Activated naive CD8-positive, alpha-beta T cell (primary cell): ENCODE measurements around the gene CACNA1E.
A peak's percentile ranks its signal among the peaks of the same experiment; 100 is the strongest.

ENCODE experiments used
- H3K27ac Mint-ChIP-seq: one replicate; pipeline ENCODE4 v1.8.0; 2021; ENCODE audit warnings: mixed read lengths
- H3K27me3 Mint-ChIP-seq: one replicate; pipeline ENCODE4 v1.8.0; 2021; ENCODE audit warnings: mixed read lengths
- H3K36me3 Mint-ChIP-seq: one replicate; pipeline ENCODE4 v1.8.0; 2021; ENCODE audit warnings: mixed read lengths
- H3K4me1 Mint-ChIP-seq: one replicate; pipeline ENCODE4 v1.8.0; 2021; ENCODE audit warnings: low read depth, mixed read lengths
- H3K4me3 Mint-ChIP-seq: one replicate; pipeline ENCODE4 v1.8.0; 2021; ENCODE audit warnings: mild to moderate bottlenecking, mixed read lengths
- H3K9me3 Mint-ChIP-seq: one replicate; pipeline ENCODE4 v1.8.0; 2021; ENCODE audit warnings: low read depth, mixed read lengths

Gene CACNA1E

DNA sequence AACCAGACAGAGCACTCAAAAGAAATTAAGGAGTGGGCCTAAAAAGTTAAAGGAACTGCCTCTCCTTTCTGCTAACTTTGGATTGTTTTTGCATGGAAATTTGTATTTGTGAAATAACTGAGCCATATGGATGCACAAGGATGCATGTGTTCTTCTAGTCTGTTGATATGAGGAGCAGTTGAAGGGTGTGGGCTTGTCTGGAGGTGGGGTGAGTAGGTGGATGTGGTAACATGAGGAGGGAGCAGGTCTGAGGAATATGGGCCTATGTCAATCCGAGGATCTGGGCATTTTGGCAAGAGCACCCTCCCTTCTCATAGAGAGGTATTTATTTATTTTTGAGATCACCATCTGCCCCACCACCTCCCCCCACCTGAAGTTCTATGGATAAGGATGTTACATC is 13.4 kb downstream of the CACNA1E start:
- Mint-ChIP-seq H3K9me3 (no peaks in the 10 kb centered on the region), H3K27me3 (peaks cover 15% of the 10 kb centered on the region), H3K4me3 (no peak overlapping the region), H3K27ac (no peak overlapping the region), H3K4me1 (no peaks in the 10 kb centered on the region), H3K36me3 (no peaks in the 10 kb centered on the region)

DNA sequence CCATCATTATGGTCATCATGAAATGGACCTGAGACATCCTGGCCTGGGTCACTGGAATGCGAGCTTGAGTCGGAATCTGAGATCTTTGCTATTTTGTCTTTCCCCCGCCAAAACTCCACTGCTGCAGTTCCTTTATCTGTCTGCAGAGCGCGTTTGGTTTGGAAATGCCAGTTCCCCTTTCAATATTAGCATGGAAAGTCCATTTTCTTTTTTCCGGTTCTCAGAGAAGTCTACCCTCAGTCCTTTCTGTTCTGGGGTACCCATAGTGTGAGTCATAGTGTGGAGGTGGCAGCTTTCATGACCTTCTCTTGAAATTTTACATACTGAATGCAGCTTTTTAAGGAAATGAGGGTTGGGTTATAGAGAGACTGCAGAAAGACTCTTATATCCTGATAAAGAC is 14.6 kb downstream of the CACNA1E start:
- Mint-ChIP-seq H3K36me3 (no peaks in the 10 kb centered on the region), H3K27me3 (peaks cover 12% of the 10 kb centered on the region), H3K27ac (no peak overlapping the region), H3K4me1 (no peaks in the 10 kb centered on the region), H3K9me3 (no peaks in the 10 kb centered on the region), H3K4me3 (no peak overlapping the region)

DNA sequence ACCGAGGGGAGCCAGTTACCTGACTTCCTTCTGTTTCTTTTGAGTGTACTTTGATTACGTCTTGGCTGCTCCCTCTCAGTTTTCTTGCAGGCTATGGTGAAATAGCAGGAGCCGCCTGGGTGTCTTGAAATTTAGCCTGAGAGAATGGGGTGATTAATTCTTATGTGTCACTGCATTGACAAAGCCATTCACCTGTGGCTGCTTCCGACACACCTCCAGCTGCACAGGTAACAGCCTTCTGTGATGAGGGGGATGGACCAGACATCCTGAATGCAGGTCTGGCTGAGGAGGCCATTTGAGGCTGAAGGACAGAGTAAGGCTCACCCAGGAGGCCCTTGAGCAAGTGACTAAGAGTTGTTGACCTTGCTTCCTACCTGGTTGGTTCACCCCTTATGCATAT is 16.5 kb downstream of the CACNA1E start:
- Mint-ChIP-seq H3K4me1 (no peaks in the 10 kb centered on the region), H3K9me3 (no peaks in the 10 kb centered on the region), H3K27ac (no peak overlapping the region), H3K36me3 (no peaks in the 10 kb centered on the region), H3K27me3 (peaks cover 10% of the 10 kb centered on the region), H3K4me3 (no peak overlapping the region)

DNA sequence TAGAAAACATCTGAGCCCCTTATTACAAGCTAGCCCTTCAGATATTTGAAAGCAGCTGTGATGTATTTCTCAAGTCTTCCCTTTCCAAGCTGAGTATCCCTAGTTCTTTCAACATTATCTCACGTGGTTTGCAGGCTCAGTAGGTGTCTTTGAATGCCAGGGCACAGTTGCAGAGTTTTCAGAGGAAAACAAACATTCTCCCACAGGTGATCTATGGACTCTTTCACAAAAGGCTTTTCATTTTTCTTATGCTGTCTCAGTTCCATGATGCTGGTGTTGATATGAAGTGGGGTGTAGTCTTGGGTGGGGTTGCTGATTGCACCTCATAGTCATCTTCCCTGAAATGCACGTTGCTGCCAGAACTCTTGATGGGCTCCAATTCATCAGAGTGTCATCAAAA is 17.3 kb downstream of the CACNA1E start:
- Mint-ChIP-seq H3K4me1 (no peaks in the 10 kb centered on the region), H3K9me3 (no peaks in the 10 kb centered on the region), H3K36me3 (no peaks in the 10 kb centered on the region), H3K27me3 (peaks cover 10% of the 10 kb centered on the region), H3K27ac (no peak overlapping the region), H3K4me3 (no peak overlapping the region)

DNA sequence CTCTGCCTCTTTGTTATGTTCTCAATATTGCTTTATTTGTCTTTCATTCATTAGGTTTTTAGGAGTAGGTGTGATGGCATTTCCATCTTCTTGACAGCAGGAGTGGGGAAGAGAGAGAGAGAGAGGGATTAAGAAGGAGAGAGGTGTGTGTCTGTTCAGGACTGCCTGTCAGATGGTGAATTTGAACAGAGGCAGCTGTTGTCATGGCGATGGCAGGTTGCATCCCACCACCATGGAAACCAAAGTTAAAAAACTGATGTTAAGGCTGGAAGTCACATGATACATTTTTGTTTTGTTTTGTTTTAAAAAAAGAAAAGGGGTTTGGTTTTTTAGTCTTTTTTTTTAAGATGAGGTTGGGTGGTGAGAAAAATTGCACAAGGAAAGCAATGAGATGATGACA is 18.3 kb downstream of the CACNA1E start:
- no peaks in the 10 kb centered on the region for H3K9me3 Mint-ChIP-seq
- H3K27me3 Mint-ChIP-seq: peaks cover 10% of the 10 kb centered on the region
- no peaks in the 10 kb centered on the region for H3K4me1 Mint-ChIP-seq
- H3K27ac Mint-ChIP-seq: no peak overlapping the region
- no peak overlapping the region for H3K4me3 Mint-ChIP-seq
- H3K36me3 Mint-ChIP-seq: no peaks in the 10 kb centered on the region

DNA sequence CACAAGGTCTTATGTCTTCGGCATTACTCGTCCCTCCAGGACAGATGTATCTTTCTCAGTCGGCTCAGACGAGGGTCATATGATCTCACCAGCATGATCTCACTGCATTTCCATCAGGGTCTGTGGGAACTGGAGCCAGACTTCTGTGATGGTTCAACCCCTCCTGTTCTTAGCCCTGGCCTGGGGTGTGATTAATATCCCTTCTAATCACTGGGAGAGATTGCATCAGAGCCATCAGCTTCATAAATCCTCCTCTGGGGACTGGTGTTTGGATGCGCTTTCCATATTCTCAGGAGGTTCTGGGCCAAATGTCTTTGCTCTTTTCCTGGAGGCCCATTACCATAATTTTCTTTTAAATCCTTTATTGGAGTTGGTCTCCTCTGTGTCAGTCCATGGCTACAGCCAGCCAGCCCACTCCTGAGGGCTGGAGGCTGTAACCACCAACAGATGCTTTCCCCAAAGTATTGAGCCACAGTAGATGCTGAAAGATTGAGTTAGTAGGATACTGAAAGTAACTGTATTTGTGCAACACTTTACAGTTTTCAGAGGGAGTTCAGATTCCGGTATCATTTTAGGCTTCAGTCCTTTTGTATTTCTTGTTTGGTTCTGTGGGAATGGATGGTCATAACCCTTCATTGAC is 20.0 kb downstream of the CACNA1E start:
- no peaks in the 10 kb centered on the region for H3K36me3 Mint-ChIP-seq
- no peak overlapping the region for H3K27ac Mint-ChIP-seq
- H3K9me3 Mint-ChIP-seq: no peaks in the 10 kb centered on the region
- H3K27me3 Mint-ChIP-seq: peaks cover 4% of the 10 kb centered on the region
- no peak overlapping the region for H3K4me3 Mint-ChIP-seq
- H3K4me1 Mint-ChIP-seq: no peaks in the 10 kb centered on the region

DNA sequence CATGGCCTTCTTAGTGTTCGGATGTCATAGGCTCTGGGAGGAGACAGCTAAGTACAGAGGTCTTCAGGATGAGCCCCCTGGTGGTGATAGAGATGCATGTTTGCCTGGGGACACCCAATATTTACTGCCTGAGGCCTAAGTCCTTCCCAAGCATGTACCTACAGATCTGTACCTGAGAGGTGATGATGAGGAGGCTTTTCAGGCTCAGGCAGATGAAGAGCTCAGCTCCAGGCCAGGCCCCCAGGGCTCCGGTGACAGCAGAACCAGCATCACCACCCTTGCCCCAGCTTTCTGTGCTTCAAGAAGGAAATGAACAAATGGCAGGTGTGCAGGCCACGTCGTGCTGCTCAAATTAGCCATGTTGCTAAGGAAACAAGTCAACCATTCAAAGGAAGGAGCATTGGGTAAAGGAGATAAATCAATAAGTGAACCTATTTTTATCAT is 21.1 kb downstream of the CACNA1E start:
- Mint-ChIP-seq H3K36me3 (no peaks in the 10 kb centered on the region), H3K4me1 (no peaks in the 10 kb centered on the region), H3K27ac (no peak overlapping the region), H3K9me3 (no peaks in the 10 kb centered on the region), H3K4me3 (no peak overlapping the region), H3K27me3 (peaks cover 2% of the 10 kb centered on the region)

DNA sequence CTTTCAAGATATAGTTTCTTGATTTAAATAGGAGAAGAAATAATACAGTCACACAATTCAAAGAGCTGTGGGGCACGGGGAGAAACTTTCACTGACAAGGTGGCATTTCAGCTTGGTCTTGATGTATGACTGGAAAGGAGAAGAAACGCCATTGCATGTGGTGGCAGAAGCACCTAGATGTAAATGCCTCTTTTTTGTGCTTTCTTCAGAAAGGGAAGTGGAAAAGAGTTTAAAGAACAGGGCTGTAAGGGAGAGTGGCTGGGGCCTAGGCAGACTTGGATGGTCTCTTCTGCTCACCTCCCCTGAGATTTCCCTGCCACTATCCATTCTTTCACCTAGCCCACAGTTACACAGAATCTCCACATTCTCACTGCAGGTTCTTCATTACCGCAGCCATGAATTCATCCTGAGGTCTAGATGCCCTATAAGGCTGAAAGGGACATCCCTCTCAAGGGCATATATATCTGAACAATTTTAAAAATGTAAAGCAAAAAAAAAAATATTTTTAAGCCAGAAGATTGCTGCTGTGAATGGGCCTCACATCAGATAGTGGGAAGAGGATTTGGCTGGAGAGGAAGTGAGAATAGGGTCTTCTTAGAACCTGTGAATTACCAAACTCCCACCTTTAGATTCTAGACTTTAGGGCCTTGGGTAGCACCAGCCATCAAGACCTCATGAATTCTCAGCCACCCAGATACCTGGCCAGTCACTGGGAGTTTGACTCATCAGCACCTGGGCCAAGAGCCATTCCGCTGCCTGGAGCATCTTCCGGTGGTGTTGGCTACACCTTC is 23.4 kb downstream of the CACNA1E start:
- H3K36me3 Mint-ChIP-seq: no peaks in the 10 kb centered on the region
- H3K27ac Mint-ChIP-seq: no peak overlapping the region
- peaks cover 2% of the 10 kb centered on the region for H3K27me3 Mint-ChIP-seq
- H3K9me3 Mint-ChIP-seq: no peaks in the 10 kb centered on the region
- no peak overlapping the region for H3K4me3 Mint-ChIP-seq
- no peaks in the 10 kb centered on the region for H3K4me1 Mint-ChIP-seq

DNA sequence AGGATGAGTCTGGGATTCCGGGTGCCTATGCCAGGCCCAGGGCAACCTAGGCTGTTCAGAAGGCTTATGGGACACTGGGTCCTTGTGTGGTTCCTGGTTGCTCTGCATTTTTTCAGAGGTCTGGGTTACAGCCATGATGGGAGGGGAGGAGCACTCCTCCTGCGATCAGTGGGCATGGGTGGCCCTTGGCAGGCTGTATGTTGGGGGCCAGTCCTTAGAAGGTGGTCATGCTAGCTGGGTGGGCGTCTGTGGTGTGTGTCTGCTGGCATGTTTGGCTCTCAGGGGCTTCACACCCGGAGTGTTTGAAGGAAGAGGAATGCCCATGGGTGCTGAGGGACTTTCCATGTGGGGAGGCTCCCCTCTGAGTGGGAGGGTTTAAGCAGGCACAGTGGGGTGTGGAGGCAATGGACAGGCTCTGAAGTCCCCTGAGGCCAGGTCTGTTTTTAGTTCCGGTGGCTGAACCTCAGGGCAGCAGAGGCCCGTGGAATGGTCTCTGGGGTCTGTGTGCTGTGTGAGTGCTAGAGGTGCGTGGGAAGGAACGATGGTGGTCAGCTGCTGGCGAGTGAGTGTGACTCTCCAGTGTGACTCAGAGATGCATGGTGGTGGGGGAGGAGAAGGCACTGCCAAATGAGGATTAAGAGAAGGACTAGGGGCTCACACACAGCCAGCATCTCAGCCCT is 25.3 kb downstream of the CACNA1E start:
- Mint-ChIP-seq H3K9me3 (no peaks in the 10 kb centered on the region), H3K4me1 (no peaks in the 10 kb centered on the region), H3K27ac (no peak overlapping the region)

DNA sequence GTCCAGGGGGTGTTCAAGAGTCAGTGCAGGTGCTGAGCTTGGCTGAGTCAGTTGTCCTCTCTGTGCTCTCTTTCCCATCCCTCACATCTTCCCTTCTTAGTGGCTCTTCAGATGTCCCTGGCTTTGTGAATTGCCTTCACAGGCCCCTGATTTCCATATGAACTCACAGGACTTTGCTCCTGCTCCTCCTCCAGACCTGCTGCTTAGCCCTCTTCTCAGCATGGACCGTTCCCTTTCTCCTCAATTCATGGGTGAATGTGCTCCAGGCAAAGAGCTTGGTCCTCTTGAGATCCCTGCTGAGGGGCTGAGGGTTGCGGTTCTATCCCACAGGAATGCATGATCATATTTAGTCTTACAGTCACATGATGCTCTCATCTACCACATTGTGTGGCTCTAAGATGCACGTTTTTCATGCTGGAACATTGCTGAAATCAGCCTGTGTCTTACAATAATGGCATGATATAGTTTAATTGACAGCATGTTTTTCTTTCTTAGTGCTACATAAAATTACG is 30.5 kb downstream of the CACNA1E start:
- Mint-ChIP-seq H3K36me3 (no peaks in the 10 kb centered on the region), H3K27me3 (peaks cover 8% of the 10 kb centered on the region), H3K27ac (no peak overlapping the region), H3K9me3 (no peaks in the 10 kb centered on the region), H3K4me3 (no peak overlapping the region), H3K4me1 (no peaks in the 10 kb centered on the region)

More for the DNA sequence above, 25.3 kb downstream of the CACNA1E start:
- H3K36me3 Mint-ChIP-seq: no peaks in the 10 kb centered on the region
- H3K4me3 Mint-ChIP-seq: no peak overlapping the region
- H3K27me3 Mint-ChIP-seq: no peaks in the 10 kb centered on the region

DNA sequence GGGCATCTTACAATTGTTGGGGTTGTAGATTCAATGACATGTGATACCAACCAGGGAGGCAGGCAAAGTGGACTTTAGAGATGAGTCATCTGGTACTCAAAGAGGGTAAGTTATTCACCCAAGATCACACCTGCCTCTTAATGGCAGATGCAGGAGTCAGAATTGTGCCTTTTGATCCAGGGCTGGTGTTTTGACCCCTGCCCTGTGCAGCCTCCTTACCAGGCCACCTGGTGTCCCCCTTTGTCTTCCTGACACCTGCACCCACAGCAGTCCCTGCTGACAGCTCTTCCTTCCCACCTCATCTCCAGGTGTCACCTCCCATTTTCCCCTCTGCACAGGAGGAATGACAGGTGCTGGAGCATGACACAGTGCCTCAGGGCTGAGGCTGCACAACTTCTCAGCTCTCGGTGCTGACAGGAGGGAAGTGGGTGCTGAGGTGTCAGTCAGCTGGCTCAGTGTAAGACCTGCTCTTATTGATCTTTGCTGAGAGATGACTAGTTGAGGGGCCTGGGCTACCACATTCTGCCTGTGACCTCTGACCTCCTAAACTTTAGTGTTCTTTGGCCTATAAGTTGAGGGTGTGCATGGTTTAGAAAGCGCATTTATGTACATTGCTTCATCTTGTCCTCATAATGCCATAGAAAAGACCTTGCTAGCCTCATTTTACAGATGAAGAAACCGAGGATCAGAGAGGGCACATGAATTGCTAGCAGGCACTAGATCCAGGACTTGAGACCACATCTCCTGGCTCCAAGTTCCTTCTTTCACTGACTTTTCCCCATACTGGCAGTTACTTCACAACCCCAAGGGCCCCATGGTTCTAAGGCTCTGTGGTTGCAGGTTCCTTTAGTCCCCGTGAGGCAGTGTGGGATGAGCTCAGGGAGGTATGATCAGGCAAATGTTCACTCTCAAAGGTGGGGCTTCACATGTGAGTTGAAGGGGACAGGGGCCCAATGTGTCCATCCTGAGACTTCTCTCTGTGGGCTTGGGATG is 31.3 kb downstream of the CACNA1E start:
- Mint-ChIP-seq H3K36me3 (no peaks in the 10 kb centered on the region), H3K27me3 (peaks cover 10% of the 10 kb centered on the region), H3K27ac (peak overlapping the region; percentile 36)

DNA sequence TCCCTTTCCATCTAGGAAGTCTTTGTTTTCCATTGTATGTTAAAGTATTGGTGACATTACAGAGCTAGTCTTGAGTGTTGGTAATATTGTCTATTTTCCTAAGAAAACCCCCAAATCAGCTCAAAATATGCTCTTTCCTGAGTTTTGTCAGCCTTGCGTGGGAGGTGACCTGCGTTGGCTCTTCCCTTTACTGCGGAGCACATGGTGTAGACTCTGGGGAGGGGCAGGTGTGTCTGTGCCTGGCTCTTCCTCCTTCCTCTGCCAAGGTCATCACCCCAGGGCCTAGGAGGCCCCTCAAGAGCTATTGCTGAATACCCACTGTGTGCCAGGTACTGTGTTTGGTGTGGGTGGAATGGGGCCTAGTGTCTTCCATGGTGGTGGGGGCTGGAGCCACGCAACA is 33.4 kb downstream of the CACNA1E start:
- Mint-ChIP-seq H3K27ac (no peak overlapping the region), H3K36me3 (no peaks in the 10 kb centered on the region)

More for the DNA sequence above, 31.3 kb downstream of the CACNA1E start:
- no peaks in the 10 kb centered on the region for H3K4me1 Mint-ChIP-seq
- no peaks in the 10 kb centered on the region for H3K9me3 Mint-ChIP-seq
- no peak overlapping the region for H3K4me3 Mint-ChIP-seq

DNA sequence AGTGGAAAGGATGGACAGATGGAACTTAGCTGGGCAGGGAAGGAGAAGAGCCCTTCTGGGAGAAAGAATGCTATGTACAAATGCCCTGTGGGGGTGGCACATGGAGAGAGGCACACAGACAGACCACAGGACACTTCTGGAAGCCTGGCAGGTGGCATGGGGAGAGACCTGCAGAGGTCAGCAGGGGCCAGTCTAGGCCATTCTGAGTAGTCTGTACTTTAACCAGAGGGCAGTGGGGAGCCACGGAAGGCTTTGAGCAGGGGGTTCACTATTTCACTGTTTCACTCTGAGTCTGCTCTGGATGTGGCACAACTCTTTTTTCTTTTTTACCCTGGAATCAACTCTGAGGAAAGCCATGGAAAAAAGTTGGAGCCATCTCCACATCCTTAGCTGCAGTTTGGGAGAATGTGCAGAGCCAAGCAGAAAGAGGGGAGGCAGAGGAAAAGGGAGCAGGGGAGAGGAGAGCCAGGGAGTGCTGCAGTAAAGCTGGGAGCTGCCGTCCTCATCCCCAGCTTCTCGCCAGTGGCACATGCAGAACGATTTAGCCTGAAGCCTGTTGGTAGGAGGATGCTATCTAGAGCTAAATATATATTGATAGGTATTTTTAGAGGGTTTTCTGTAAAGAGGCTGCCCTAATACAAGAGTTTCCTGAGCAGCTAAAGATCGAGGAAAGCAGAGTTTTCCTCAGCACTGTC is 34.0 kb downstream of the CACNA1E start:
- H3K4me3 Mint-ChIP-seq: no peak overlapping the region

More for the DNA sequence above, 33.4 kb downstream of the CACNA1E start:
- H3K4me3 Mint-ChIP-seq: no peak overlapping the region
- peaks cover 10% of the 10 kb centered on the region for H3K27me3 Mint-ChIP-seq
- no peaks in the 10 kb centered on the region for H3K9me3 Mint-ChIP-seq
- no peaks in the 10 kb centered on the region for H3K4me1 Mint-ChIP-seq

DNA sequence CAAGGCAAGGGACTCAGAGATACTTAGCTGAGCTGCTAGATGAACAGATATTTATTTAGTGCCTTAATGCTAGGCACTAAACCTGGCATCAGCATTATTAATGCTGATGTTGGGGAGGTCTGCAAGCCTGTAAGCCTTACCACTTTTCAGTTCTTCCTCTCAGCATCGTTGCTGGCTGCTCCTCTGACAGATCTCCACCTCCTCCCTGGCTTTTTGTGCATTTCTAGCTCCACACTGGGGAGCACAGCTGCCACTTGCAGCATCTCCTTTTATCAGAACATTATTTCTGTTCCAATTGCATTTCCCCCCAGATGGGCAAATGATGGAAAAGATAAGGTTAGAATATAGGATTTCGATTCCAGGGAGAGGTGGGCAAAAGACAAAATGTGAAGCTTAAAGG is 34.8 kb downstream of the CACNA1E start:
- no peaks in the 10 kb centered on the region for H3K9me3 Mint-ChIP-seq
- H3K4me3 Mint-ChIP-seq: no peak overlapping the region
- peaks cover 11% of the 10 kb centered on the region for H3K27me3 Mint-ChIP-seq
- no peaks in the 10 kb centered on the region for H3K36me3 Mint-ChIP-seq
- H3K4me1 Mint-ChIP-seq: no peaks in the 10 kb centered on the region
- no peak overlapping the region for H3K27ac Mint-ChIP-seq

More for the DNA sequence above, 34.0 kb downstream of the CACNA1E start:
- H3K9me3 Mint-ChIP-seq: no peaks in the 10 kb centered on the region
- H3K36me3 Mint-ChIP-seq: no peaks in the 10 kb centered on the region
- no peak overlapping the region for H3K27ac Mint-ChIP-seq
- peaks cover 10% of the 10 kb centered on the region for H3K27me3 Mint-ChIP-seq
- no peaks in the 10 kb centered on the region for H3K4me1 Mint-ChIP-seq
